Amygdala (tissue), 56 donors: Measurements from ENCODE around the gene TMEM108.

Source experiments
- DNase-seq, 56 donors: peaks; one replicate each; lab custom pipeline; 2025; lab: John Stamatoyannopoulos, UW

The TMEM108 gene

DNA sequence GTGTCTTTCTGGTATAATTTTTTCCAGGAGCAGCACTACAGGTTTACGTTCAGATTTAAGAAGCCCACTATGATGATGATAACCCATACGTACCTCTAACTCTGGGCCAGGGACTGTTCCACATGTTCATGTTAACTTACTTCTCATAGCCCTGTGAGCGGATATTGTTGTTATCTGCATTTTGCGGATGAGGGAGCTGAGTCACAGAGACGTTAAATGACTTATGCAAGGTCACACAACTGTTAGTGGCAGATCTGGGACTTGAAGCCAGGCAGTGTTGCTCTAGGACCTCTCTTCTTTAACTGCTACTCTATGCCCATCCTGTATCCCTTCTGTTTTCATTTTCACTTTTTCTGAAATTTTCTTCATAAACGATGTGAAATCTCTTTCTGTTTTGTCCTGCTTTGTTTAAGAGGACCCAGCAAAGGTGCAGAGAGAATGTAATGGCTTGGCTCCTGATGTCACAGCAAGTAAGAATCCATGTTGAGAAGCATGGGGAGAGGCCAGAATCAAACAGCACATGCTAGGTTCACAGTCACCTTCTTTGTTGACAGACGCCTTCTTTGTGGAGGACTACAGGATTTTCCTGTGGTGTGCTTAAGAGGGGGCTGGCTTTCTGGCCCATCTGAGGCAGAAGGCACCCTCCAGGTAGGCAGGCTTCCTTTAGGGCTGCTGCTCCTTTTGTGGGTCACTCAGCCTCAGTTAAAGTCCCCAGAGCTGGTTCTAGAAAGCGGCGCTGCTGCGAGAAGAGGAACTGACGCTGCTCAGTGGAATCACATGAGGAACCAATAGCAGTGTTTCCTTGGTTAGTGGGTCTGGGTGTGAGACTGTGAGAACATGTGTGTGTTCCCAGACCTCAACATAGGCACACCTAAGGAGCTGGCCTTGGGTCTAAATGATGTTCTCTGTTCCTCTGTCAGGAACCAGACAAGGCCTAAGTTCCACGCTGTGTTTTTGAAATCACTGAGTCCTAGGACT, 121.6 kb downstream of the TMEM108 start:
- no peak for DNase-seq

DNA sequence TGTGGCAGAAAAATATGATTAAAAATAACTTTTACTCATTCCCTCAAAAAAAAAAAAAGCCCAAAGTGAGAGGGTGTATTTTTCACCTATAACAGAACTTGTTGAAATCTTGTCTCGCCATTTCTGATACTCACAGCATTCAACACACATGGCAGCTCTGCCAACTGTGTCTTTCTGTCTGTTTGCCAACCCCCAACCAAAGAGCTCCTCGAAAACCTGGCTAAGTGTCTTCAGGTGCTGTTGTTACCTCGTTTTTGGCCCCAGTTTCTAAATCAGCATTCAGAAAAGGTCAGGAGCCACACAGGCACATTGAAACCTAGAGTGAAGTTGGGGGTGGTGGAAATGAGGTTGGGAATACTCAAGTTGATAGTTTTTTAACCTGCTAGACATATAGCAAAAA, 123.5 kb downstream of the TMEM108 start:
- DNase-seq, result no peak

DNA sequence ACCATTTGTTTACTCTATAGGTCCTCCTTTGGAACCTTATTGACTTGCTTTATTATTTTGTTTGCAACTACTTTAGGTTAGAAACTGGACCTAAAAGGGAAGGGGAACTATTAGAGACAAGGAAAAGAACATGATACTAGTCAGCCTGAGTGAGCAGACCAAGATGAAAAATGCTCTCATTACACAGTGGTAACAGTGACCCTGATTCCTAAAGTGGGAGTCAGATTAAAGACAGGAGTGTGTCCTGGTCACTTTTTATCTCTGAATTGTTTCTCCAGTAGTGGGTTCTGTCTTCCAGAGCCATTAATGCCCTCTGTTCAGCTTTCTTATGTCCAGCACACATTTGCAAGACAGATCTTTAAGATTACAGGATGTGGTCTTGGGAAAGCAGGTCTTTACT, 124.1 kb downstream of the TMEM108 start:
- no peak for DNase-seq

DNA sequence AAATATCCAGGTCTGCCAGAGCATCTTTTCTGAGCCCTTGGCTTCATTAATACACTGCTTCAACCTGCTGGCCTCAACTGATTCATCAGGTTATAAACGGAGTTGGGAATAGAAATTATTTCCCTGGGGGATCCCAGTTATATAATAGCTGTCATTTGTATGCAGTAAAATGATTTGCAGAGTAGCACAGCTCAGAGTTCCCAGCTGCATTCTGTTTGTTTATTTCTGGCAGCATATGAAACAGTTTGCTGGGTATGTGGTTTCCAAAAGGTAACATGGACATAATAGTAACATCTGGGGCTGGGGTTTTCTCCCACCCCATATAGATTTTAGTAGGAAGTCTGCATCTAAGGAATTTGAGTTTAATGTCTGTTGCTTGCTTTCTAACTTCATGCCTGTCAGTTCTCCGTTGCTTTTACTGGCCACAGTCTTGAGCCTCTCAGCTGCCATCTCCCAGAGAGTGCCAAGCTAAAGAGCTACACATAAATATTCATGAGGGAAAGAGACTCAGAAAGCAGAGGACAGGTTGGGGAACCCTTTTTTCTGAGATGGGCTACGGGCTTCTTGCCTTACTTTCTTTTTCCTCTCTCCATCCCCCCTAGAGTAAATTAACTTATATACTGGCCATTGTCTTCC, 124.6 kb downstream of the TMEM108 start:
- peak in 14 of 56 donors; percentile 5 to 58 (median 28) for DNase-seq

DNA sequence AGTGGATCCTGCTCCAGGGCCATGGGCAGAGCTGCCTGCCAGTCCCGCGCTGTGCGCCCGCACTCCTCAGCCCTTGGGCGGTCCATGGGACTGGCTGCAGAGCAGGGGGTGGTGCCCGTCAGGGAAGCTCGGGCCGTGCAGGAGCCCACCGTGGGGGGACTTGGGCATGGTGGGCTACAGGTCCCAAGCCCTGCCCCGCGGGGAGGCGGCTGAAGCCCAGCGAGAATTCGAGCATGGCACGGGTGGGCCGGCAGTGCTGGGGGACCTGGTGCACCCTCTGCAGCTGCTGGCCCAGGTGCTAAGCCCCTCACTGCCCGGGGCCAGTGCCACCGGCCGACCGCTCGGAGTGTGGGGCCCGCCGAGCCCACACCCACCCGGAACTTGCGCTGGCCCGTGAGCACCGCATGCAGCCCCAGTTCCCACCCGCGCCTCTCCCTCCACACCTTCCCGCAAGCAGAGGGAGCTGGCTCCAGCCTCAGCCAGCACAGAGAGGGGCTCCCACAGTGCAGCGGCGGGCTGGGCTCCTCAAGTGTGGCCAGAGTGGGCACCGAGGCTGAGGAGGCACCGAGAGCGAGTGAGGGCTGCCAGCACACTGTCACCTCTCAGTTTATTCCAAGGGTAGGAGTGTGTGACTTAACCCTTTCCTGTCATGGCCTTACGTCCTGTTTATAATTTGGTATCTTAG, 129.3 kb downstream of the TMEM108 start:
- DNase-seq, result no peak

DNA sequence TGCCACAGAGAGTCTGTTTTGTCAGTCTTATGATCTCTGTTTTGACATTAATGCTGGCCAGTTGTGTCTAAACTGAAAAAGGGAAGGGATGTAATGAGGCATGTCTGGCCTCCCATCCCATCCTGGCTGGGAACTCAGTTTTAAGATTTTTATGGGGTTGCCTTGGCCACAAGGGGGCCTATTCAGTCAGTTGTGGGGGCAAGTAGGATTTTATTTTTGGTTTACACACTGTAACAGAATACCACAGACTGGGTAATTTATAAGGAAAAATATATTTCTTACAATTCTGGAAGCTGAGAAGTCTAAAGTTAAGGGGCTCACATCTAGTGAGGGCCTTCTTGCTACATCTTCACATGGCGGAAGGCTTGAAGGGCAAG, 129.8 kb downstream of the TMEM108 start:
- no peak for DNase-seq

DNA sequence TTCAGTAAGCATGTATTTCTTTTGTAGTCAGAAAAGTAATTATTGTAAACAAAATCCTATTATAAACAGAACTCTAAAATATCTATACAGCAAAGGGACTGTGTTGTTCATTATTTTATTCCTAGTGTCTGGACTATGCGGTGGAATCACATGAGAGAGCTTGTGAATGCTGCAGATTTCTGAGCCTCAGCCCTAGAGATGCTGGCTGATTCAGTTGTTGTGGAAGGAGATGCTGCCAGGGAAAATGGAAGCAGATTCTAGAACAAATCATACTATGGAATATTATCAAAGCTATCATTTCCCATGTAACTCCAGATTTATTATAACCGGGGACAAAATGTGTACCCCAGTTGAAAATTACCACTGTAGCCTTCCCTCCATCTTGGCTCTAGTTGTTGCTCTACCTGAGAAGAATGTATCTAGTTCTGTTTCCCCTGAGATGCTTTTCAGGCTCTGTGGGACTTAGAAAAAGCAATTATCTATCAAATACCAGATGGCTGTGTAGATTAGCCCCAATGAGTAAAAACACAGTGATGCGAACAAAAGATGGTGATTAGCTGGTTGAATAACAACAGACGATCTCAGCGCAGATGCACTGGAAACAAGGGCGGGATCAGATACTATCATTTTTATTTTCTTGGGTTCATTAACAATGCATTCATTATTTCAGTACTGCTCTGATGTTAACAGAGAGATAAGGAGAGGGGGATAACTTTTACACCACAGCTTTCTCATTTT, 131.3 kb downstream of the TMEM108 start:
- DNase-seq, result peak in 1 of 56 donors; percentile 16

DNA sequence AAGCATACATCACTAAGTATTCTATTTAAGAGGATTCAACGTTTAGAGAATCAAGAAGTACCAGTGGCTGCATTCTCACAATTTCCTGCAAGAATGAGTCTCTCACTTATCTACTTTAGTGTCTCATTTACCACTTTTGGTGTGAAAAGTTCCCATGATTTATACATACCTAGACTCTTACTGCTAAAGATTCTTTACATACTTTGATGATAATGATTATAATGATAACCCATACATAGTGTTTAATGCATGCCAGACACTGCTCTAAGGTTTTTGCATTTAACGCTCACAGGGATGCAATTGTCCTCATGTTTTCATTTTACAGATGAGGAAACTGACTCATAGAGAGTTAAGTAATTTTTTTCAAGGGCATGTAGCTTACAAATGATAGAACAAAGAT, 133.6 kb downstream of the TMEM108 start:
- no peak for DNase-seq

DNA sequence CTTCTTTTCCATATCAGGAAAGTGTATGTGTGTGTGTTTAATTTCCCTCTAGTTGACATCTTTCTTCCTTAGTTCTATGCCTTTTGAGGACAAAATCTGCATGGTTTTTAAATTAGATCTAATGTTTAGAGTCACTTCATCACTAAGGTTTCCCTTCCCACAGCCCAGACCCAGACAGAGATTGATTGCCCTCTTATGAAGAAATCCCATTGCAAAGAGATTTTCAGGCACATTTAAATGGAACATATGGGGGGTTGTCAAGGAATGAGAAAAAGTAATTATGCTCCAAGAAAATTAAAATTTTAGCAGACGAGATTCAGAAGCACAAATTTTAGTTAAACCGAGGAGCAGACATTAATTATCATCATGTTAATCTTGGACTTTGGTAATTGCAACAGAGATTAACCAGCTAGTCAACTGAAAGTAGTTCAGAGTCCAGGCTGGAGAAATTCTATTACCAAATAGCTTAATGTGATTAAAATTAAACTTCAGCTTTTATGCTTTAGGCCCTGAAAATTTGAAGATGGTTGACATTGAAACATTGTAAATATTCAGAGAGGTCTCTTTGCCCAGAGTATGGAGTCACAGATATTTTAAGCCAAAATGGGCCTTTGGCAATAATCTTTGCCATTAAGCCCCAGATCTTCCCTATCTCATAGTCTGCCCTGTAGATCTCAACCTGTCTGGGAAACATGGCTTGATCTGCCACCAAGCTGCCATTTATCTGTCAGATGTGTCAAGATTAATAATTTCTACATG, 143.4 kb downstream of the TMEM108 start:
- no peak for DNase-seq

DNA sequence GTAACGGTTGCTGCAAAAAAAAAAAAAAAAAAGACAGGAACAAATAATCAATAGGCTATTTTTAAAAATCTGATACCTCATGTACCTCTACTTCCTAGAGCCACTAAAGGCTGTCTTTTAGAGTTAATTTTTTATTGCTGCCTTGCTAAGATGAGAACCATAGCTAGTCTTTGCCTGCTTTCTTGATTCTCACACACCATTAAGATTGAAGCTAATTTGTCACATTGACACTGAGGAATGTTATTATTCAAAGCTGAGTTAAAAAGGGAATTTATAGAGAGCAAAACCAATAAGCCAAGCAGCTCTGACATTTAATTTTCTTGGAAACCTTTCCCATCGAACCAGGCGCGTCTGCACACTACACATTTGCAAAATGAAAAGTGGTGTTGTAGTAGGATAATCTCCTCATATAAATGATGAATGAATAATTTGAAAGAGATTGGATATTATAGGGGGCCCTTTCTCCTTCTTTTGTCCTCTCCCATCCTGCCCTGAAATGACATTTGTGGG, 149.7 kb downstream of the TMEM108 start:
- DNase-seq, result no peak

DNA sequence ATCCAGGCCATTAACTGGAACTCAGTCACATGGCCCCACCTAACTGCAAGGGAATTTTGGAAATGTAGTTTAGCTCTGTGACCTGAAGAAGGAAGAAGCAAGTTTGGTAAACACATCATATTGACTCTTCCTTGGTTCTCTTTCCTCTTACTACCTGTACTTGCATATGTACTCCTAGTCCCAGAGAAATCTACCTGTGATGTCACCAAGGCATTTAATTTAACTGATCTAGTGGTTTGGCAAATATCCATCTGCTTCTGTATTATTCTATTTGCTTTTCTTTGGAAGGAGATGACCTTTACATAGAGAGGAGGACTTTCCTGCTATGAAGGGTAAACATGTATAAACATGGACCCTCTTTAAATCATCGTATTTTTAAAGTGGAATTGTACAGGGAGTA, 150.8 kb downstream of the TMEM108 start:
- no peak for DNase-seq

DNA sequence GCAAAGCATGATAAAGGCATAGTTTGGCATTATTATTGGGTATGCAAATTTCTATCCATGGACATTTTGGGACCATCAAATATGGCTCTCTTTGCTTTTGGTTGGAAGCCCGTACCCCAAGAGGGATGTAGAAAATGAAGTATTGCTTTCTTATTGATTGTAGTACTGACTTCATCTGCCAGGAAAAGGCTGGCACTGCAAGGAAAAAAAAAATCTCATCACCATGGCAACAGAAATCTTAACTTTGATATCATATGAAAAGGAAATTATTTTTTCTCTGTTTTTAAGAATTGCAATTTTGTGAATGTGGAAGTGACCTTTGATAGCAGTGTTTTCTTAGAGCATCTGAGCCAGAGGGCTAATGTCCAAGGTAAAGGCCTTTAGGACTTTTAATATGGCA, 151.7 kb downstream of the TMEM108 start:
- no peak for DNase-seq

DNA sequence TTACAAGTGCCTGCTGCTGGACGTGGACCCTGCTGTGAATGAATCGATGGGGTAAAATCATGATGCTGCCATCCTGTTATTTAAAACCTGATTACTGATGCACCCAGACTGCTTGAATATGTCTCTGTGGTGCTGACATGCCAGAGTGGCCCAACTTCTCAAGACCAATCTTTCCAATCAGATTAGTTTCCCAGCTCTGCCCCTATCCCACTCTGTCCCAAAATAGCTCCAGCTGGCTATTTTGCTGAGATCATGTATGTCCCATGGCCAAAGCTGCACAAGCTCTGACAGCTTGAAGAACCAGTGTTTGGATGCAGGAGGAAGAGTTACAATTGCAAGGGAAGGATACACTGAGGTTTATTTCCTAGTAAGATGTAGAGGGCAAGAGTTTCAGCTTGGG, 153.6 kb downstream of the TMEM108 start:
- no peak for DNase-seq

DNA sequence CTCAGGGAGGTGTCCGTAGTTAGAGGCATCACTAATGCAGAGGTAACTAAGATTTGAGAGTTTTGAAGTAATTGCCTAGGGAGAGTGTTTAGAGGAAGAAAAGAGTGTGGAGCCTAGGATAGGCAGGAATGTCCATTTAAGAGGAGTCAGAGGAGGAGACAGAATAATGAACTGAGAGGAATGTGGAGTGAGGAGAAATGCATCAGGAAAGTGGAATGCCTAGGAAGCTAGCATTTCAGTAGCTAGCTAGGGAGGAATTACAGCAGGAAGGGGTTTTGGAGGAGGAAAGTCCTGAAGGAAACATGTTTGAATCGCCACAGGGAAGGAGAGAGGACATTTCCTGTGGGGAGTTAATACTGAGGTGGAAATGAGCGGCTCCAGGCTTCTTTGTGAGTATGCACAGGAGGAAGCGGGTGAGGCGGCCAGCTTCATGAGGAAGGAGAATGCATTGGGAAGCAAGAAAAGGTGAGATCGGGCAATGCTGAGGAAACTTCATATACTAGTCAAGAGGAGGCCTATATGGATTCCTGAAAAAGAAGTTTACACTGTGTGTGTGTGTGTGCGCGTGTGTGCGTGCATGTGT, 154.3 kb downstream of the TMEM108 start:
- DNase-seq, result no peak

DNA sequence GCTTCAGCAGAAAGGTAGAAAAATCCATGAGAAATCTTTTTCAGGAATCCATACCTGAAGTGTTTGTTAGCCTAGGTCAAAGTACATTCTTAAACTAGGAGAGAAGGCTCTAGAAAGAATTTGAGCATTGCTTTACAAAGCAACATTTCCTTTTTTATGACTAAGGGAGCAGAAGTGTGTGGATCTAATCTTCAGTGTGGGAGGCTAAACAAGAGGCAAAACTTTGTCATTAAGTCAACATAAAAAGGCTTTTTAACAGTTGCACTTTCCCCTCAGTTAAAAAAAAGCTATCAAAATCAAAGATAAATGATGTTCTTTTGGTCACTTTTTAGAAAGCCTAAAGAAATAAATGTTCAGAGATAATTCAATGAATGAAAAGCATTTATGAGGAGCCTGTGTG, 154.8 kb downstream of the TMEM108 start:
- DNase-seq, result no peak

DNA sequence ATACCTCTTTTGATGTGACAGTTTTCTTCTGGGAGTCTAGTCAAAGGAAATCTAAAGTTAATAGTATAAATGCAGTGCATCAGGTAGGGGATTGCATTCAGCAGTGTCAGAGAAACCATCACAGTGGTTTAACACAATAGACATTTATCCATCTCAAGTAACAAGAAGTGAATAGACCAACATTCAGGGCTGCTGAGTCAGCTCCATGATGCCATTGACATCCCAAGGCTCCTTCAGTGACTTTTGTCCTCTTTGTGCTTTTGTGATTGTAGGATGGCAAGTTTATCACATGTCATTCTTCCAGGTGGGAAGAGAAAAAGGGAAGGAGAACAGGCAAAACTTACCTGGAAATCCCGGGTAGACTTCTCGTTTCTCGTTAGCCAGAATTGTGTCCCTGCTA, 158.3 kb downstream of the TMEM108 start:
- no peak for DNase-seq

DNA sequence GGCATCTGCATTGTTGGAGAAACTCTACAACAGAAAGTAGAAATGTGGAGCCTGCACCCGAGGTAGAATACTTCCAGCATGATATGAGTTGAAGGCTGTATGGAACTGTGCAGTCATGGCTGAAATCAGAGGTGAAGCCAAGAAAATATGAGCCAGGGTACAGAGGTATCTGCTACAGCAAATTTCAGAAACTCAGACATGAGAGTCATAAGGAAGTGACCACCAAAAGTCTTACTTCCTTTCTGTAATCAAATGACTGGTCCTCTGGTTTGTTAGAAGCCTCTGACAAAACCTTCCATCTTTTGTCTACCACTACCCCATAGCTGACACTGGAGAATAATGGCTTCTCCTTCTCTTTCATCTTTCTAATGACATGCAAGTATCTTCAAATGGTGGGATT, 159.4 kb downstream of the TMEM108 start:
- no peak for DNase-seq

DNA sequence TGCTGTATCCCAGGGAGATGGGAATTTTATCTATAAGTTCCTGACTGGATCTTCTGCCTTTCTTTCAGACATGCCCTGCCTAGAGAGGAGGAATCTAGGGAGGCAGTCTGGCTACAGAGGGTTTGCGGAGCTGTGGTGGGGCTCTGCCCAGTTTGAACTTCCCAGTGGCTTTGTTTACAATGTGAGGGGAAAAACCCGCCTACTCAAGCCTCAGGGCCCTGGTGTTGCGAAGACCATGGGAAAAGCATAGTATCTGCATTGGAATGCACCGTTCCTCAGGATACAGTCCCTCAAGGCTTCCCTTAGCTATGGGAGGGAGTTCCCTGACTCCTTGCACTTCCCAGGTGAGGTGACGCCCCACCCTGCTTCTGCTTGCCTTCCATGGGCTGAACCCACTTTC, 168.7 kb downstream of the TMEM108 start:
- no peak for DNase-seq

DNA sequence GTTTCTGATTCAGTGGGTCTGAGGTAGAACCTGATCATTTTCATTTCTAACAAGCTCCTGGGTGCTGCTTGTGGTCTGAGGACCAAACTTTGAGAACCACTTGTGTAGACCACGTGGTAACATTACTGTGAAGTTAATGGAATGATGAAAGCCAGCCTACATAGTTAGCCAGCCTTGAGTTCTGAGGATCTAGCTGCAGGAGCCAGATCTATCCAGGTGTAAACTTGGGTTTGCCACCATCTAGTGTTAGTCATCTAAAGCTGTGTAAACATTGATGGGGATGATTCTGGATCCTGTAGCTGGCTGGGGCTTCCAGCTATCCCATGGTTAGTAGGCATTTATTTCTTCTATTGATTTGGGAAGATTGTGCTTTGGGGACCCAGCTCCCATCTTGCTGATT, 170.0 kb downstream of the TMEM108 start:
- DNase-seq, result no peak
